HG03060 (cell line): ENCODE results near the gene DICER1.

Experiments used
- ATAC-seq: cut with Tn5 transposase; IDR thresholded peaks from one replicate; pipeline ENCODE4 v1.9.1; 2021; ENCODE audit warnings: low read depth, moderate number of reproducible peaks; ENCODE audit not compliant: unreplicated experiment

The DICER1 gene

DNA sequence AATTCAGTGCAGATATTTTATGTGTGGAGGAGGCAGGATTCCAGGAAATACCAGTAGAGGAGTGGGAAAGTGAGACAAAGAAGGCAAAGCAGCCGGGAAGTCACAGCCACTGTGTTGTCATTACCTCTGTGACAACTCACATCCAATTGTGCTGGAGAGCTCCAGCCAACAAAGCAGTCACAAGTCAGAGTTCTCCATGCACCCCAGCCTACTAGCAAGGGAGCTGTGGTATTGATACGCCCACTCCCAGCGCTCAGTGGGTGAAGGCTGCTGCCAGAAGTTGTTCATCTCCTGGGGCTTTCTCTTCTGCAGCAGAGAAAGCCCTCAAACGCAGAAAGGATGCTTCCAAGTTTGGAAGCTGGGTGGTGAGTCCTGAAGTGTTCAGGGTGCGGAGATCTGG lies 93.9 kb downstream of the DICER1 start:
- no peak for ATAC-seq

- ATAC-seq, result no peak
Observed at GRCh38 chr14:95062946-95063345, 94.4 kb downstream of the DICER1 start.

DNA sequence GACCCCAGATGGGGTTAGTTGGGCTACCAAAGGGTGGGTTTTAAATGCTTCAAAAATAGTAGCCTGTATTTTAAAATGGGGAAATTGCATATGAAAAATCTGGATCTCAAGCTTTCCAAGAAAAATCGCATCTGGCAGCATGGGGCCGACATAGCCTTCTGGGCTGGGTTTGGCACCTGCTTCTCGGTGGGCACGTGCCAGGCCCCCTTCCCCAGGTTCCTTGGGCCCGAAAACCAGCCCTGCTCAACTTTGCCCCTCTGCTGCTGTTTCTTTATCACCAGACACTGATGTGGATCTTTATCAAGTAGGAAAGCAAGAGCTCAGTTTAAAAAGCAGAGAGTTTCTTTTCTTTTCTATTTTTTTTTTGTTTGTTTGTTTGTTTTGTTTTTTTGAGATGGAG lies 95.1 kb downstream of the DICER1 start:
- ATAC-seq, result no peak

DNA sequence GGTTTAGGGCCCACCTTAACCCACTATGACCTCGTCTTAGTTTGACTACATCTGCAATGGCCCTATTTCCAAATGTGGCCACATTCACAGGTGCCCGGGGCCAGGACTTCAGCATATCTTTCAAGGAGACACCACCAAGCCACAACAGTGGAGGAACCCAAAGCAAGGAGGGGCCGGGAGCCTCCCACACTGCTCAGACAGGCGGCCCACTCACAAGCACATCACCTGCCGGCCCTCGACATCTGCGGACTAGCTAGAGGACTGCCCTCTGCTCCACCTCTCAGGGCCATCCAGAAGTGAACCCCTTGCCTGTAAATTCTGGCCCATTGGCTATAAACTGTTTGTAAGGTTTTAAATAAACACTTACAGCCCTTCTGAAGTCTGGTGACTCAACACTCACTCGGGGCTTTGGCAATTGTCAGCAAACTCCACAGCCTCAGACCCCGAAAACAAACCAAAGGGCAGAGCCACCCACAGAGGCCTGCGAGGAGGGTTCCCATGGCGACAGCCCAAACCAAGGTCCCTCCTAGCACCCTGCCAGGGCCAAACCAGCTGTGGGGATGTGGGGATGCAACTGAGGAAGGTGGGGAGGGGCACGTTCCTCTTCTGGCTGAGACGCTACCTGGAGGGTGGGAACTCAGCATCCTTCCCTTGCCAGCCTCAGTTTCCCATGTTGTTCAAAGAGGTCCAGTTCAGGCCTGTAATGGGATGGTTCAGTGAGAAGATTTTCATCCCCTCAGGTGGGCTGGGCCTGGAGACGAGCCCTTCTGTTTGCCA lies 95.8 kb downstream of the DICER1 start:
- no peak for ATAC-seq

DNA sequence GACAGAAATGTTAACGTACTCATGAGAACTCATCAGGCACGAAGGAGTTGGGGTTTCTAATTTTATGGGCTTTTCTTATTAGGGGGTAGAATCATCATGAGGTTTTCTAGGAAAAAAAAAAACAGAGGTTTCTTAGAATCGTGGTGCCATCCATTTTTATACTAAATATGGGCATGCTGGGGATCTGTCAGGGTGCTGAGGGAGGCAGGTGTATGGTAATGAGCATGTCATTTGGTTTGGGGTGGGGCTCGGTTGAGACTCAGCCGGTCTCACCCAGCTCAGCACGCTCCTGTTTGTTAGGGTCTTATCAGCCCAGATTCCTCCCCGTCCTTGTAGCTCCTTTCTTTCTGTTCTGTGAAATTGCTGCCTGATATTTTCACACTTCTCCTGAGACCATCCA lies 98.2 kb downstream of the DICER1 start:
- ATAC-seq, result no peak

GRCh38 chr14:95058491-95058890 lies 98.8 kb downstream of the DICER1 start:
- no peak for ATAC-seq

DNA sequence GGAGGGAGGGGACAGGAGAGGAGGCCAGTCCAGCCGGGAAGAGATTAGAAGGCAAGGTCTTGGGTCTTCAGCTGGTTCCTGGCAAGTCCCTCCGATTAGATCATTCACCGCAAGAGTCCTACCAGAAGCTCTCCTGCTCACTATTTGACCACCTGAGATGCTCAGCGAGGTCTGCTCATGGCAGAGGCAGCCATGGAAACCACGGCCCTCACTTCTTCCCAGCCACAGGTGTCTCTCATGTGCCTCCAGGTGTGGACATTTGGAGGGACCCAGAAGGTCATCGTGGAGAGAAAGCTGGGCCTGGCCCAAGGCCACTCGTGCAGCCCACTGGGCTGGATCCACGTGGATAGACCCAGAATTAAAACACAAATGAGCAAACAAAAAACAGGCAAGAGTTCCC lies 99.5 kb downstream of the DICER1 start:
- no peak for ATAC-seq

- no peak for ATAC-seq
Observed at GRCh38 chr14:95057147-95057546, 100.2 kb downstream of the DICER1 start.

GRCh38 chr14:95056476-95056875 lies 100.9 kb downstream of the DICER1 start:
- ATAC-seq, result no peak

- no peak for ATAC-seq
Observed at GRCh38 chr14:95055318-95055717, 102.0 kb downstream of the DICER1 start.

- ATAC-seq, result no peak
Observed at GRCh38 chr14:95054346-95055280, 102.7 kb downstream of the DICER1 start.

DNA sequence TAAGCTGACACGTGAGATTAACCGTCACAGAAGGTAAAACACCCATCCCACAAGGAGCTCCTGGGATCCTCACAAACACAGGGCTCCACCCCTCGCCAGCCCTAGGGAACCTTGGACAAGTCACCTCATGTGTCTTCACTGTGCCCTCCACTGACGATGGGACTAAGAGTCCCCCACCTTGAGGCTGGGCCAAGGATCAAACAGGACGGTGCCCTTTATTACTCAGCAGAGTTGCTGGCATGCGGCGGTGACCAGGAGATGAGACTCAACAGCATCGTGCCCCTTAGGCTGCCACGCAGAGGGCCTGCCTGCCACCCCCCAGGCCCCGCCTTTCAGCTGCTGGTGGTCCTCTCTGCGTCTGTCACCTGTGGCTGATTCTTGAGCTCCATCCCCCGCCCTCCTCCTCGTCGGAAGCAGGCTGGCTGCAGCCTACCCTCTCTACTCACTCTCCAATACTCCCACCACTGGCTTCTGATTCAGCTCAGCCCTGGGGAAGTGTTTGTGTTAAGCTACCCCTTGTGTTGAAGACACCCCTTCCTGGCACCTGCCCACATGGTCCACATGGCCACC lies 105.2 kb downstream of the DICER1 start:
- no peak for ATAC-seq

- ATAC-seq, result no peak
Observed at GRCh38 chr14:95049952-95050351, 107.4 kb downstream of the DICER1 start.

DNA sequence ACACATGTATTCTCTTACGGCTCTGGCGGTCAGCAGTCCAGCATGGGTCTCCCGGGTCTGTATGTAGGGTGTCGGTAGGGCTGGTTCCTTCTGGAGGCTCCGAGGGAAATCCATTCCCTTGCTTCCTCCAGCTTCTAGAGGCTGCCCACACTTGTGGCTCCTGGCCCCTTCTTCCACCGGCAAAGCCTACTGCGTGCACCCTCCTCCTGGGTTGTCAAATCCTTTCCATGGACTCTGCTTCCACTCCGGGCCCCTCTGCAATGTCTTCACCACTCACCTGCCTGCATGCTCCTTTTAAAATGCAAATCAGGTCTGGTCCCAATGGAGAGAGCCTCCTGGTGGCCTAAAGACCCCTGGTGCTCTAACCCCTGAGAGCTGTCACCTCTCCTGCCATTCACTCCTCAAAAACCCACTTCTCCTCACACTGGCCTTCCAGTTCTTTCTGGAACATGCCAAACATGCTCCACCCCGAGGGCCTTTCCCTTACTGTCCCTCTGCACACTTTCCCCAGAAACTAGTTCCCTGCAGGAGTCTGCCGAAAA lies 108.5 kb downstream of the DICER1 start:
- ATAC-seq, result no peak

GRCh38 chr14:95047754-95048153 lies 109.6 kb downstream of the DICER1 start:
- ATAC-seq, result no peak

GRCh38 chr14:95046711-95047681 lies 110.3 kb downstream of the DICER1 start:
- no peak for ATAC-seq

DNA sequence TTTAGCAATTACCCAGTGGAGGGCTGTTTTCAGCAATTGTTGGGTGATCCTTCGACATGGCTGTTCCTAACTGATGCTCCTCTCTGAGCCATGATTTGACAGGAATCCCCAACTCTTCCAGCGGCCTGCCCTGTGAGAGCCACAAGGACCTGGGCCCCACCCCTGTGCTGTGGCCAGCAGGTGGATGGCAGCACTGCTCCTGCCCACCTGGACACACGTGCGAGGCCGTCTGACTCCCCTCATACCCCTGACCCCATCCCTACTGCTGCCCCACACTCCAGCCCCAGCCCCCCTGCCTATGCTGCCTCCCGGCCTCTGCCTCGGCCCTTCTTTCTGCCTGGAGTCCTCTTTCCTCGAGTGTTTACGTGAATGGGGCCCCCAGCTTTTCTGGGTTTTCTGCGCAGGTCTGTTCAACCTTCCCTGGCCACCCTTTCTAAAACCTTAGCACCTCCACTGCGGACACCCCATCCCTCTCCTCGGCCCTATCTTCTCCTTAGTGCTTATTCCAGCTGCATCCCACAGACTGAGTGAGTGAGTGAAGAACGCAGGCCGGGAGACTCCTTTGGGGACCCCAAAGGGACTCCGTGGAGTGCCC lies 111.4 kb downstream of the DICER1 start:
- no peak for ATAC-seq

DNA sequence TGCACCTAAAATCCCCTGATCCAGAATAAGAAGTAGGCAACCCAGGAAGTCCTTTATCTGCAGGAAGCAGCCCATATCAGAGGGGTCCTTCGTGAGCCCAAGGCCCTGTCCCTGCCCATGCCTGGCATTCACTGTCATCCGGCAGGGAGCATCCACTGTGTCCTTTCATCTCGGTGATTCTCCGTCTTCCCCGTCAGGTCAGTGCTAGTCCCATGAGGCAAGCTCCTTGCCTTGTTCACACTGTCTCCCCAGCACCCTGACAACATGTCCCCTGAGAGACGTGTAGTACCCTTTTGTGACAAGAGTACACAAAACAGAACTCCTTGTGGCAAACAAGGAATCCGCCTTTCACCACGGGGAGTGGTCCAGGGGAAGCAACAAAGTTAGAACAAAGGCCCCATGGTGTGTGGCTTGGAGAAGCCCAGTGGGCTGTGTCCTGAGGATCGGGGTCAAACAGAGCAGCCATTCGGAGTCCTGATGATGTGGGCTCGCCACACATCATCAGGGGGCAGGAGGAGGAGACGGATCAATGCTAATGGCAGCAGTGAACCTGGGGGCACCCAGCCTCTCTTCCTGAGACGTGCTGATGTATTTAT lies 112.1 kb downstream of the DICER1 start:
- no peak for ATAC-seq

DNA sequence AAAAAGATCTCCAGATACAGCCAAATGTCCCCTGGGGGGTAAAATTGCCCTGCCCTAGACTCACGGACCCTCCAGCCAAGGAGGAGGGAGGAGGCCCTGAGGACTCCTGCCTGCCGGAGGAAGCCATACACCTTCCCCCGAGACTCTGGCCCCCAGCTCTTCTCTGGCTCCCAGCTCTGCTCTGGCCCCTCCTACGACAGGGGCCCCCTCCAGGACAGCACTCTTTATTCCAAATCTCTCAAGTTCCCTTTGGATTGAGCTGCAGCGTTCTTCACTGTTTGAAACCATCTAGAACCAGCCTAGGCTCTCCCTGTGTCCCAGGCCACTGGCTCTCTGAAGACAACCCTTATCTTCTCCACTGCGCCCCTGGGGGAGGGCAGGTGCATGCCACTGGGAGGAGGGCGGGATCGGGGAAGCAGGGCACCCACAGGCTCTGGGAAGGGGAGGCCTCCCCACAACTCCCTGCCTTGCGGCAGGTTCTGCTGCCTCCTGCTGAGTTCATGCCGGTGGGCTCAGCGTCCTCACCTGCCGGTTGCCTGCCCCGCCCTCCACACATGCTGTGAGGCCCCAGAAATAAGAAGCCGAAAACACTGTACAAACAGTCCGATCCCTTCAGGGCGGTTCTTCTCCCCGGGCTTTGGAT lies 112.7 kb downstream of the DICER1 start:
- no peak for ATAC-seq
